Dermis blood vessel endothelial cell (primary cell): Measurements from ENCODE around the gene RPS6KA6. TPM values are rescaled to one million over a fixed set of nuclear protein-coding genes. Genes with fewer than 3 reads are reported as not detected.
A peak's percentile ranks its signal among the peaks of the same experiment; 100 is the strongest.
"Not testable (repeated sequence)": the region's sequence is repeated elsewhere in the genome, so short reads cannot be mapped to it uniquely, and the experiment has no call there.

Source experiments
- DNase-seq: peaks from one replicate; pipeline ENCODE4 v3.0.0; 2010
- total RNA-seq: library from RNA; depleted of rRNA; stranded (reverse); fragments of >200 nt; gene quantifications from 2 replicates; pipeline ENCODE4 v1.2.3, GENCODE V29; 2014

The RPS6KA6 gene
- total RNA-seq, 1 donor from 2014 or later, result 1.4 TPM

DNA sequence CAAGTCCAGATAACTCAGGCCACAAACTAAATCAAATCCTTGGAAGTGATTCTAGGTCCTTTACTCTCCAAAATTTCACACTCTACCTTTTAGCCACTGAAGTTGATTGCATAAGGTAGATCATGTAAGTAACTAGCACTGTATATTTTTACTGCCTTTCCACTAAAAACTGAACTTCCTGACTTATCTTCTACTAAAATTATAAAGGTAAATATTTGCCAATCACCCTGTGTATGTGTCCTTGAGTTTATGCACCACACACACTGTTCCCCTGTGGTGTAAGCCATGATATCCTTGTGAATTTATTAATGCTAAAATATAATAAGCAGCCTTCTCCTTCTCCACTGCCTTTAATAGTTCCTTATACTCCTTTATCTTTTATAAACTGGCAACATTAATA, 25.6 kb downstream of the RPS6KA6 start:
- DNase-seq, result no peak

DNA sequence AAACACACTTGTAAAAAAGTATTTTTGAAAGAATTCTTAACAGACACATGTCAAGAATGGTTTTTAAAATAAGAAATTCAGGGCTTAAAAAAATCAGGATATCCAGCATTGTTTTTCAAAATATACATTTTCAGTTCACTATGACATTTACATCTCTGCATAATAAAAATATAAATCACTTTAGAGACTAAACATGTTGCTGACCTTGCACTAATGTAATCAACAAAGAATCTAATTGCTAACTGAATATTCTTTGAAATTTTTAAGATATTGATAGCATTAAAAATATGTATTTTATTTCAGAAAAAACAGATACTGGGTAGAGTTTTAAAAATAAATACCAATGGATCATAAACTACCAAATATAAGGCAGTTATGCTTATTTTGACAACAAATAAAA, 26.4 kb downstream of the RPS6KA6 start:
- DNase-seq, result no peak

DNA sequence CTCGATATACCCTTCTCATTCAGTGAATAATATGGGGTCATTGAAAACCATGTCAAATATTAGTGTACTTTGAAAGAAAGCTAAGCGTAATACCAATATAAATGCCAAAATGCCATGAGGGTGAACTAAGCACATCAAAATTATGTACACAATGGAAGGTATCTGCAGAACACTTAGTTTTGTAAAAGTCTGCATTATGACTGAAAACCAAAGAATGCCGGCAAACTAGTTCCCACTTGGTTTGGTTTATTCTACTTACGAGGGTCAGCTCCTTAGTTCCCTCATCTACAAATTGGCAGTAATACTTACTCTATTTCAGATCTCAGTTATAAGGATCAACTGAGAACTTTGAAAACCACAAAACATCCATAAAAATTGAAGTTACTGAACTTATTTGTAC, 27.3 kb downstream of the RPS6KA6 start:
- DNase-seq, result no peak

DNA sequence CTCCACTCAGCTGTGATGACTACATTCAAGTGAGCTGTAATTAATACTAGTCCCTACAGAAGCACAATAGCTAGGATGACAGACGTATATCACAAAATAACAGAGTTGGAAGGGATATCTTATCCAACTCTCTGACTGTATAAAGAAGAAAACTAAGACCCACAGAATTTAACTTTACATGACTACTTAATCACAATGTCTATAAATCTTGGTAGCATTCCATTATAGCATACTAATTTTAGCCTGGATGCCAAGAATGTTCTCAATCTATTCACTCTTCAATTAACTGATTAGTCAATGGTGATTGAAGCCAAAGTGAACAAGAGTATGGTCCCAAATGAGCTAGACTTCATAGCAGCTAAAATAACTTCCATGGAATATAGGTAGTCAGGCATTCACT, 31.2 kb downstream of the RPS6KA6 start:
- no peak for DNase-seq

DNA sequence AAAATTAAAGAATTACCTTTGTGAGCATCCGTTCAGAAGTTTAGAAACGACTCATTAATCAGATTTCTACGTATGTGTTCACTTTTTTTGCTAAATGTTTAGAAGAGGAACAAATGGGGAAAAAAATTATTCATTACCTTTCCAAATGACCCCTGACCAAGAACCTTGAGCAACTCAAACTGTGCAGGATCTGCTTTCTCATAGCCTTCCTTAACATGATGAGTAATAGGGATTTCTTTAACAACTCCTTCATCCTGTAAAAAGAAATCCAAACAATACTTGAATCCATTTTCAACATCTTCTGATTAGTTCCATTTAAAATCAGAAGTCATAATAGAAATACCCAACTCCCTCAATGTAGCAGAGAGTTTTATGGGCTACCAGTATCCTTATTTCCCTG, 32.1 kb downstream of the RPS6KA6 start:
- DNase-seq, result no peak

DNA sequence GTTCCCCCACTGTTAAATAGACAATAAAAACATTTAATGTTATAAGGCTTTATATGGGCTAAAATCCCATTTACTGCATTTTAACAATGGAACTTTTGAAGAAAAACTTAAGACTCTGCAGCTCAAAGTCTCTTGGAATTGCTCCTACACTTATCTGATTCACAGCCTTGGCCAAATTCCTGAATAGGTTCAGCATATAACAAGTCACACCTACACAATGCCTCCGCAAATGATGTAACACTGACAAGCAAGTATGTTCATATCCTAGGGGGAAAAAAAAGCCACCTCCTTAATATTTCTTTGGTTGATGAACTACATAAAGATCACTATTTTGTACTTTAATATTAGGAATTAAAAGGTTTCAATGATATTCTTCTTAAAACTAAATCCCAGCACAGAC, 34.5 kb downstream of the RPS6KA6 start:
- DNase-seq, result no peak

DNA sequence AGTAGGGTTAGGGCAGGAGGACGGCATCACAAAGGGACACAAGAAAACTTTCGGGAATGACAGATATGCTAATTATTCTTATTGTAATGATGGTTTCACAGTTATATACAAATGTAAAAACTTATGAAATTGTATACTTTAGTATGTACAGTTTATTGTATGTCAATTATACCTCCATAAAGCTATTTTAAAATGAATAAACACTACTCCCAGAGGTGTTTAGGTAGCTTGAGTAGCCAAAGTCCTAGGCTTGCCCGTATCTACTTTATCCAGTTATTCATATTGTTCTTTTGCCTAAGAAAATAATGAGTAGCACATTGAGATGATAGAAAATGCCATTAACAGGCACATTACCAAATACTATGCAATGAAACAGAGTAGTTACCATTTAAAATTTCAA, 43.0 kb downstream of the RPS6KA6 start:
- no peak for DNase-seq

DNA sequence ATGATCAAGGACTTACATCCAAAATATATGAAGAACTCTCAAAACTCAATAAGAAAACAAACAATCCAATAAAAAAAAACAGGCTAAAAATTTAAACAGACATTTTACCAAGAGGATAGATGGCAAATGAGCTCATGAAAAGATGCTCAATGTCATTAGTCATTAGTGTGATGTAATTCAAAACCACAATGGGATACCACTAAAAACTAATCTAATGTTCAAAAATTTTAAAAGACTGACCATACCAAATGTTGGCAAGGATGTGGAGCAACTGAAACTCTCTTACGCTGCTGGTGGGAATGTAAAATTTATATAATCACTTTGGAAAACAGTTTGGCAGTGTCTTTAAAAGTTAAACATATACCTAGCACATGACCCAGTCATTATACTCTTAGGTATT, 43.7 kb downstream of the RPS6KA6 start:
- no peak for DNase-seq

DNA sequence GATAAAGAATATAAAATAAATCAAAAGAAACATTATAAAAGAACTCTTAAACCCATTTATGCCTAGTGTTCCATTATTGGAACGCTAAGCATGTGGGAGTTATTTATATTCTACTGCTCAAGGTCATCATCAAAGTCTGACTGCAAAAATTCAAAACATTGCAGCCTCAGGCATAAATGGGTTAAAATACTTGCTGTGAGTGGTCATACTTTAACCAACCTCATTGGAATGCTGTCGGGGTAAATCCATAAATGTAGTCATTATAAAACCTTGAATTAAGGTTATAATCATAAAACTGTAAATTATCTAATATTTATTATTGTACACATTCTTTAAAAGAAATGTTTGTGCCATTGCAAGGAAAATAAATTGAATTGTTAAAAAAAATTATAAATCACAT, 55.0 kb downstream of the RPS6KA6 start:
- DNase-seq, result no peak

DNA sequence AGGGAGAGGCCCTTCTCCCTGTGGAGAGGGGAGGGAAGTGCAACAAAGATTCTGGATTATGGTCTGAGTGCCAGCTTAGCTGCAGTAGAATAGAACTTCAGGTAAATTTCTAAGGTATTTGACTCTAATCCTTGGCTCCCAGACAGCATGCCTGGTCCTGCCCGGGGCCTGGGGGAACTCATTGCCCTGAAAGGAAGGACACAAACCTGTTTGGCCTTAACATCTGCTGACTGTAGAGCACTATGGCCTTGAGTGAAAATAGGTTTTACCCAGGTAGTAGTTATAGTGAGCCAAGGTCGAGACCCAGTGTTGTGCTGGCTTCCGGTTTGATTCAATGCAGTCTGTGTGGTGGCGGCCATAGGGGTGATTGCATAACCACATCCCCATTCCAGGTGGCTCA, 64.4 kb downstream of the RPS6KA6 start:
- DNase-seq, result no peak

DNA sequence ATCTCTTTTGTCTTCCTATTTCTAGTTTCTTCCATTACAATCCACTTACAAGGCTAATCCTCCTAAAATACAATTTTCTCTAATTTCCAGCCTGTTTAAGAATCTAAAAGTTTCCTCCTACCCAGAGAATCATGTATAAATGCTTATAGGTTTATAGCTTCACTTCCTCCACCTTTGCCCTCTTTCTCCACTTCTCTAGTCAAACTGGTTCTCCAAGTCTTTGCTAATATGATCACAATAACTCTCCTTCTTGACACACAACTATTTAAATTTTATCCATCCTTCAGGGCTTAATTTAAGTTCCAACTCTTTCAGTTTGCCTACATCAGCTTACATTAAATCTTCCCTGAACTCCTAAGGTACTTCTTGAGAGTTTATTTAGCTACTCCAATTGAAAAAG, 69.2 kb downstream of the RPS6KA6 start:
- no peak for DNase-seq

DNA sequence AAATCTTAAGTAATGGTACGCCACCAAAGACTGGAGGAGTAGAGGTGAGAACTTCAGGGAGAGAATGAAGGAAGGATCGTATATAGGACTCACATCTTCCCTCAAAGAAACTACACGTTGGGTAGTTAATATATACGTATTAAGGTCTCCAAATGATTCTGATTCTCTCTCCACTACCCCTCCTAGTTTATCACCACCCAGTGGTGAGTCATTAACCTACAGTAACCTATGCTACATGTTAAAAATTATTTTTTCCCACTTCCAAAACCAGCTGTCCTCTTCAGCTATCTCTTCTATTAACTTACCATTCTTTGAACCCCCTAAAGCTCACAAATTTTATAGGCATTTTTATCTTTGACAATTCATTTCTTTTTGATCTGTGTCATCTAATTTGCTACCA, 69.7 kb downstream of the RPS6KA6 start:
- no peak for DNase-seq

DNA sequence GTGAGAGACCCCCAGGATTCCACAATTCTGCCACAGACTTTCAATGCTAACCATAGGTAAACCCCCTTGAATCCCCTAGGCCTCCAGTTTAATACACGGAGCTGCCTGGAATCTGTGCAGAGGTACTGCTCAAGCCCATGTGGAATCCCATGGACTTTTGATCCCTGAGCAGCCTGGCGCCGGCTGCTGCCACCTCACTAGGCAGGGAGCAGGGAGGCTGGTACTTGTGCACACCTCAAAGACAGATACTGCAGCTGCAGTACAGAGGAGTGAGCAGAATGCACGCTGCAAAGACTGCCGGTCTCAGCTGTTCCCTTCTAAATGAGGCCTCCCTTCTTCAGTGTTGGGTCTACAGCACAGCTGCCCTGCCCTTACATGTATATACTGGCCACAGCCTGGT, 79.4 kb downstream of the RPS6KA6 start:
- DNase-seq, result no peak

DNA sequence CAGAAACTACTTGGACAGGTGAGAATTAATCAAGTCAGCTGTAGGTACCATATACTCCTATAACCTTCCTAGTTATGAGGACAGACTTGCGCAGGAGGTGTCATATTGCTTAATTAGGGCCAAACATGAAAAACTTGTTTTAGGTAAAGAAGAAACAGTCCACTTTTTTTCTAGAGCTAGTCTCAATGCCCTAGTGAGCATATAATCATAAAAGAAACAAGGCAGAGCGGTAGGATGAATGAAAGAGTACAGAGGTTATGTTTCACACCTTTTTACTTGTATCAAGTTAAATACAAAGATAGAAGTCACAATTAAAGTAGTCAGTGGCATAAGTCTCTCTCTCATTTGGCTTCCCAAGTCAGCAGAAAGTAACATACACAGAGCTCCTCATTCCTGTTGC, 88.9 kb downstream of the RPS6KA6 start:
- no peak for DNase-seq

DNA sequence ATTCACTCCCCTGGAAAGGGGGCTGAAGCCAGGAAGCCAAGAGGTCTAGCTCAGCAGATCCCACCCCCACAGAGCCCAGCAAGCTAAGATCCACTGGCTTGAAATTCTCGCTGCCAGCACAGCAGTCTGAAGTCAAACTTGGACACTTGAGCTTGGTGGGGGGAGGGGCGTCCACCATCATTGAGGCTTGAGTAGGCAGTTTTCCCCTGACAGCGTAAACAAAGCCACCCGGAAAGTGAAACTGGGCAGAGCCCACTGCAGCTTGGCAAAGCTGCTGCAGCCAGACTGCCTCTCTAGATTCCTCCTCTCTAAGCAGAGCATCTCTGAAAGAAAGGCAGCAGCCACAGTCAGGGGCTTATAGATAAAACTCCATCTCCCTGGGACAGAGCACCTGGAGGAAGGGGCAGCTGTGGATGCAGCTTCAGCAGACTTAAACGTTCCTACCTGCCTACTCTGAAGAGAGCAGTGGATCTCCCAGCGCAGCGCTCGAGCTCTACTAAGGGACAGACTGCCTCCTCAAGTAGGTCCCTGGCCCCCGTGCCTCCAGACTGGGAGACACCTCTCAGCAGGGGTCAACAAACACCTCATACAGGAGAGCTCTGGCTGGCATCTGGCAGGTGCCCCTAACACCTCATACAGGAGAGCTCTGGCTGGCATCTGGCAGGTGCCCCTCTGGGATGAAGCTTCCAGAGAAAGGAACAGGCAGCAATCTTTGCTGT, 108.4 kb downstream of the RPS6KA6 start:
- DNase-seq, result not testable (repeated sequence)

DNA sequence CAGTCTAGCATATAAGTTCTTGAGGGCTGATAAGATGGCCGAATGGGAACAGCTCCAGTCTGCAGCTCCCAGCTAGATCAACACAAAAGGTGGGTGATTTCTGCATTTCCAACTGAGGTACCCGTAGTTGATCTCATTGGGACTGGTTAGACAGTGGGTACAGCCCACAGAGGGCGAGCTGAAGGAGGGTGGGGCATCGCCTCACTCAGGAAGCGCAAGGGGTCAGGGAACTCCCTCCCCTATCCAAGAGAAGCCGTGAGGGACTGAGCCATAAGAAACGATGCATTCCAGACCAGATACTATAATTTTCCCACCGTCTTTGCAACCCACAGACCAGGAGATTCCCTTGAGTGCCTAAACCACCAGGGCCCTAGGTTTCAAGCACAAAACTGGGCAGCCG, 109.0 kb downstream of the RPS6KA6 start:
- no peak for DNase-seq

DNA sequence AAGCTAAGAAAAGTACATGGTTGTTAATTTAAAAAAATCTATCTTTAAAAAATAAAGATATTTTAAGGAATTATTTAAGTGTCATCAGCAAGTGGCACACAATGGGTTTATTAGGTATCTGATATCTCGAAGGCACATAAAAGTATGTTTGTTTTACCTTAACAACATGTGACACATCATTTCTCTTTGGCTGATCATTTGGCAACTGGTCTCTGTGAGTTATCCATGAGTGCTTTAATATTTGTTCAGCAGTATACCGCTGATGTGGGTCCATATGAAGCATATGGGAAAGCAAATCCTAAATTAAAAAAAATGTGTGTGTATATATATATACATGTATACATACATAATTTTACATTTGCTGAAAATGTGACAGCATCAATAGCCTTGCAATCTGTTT, 123.2 kb downstream of the RPS6KA6 start:
- no peak for DNase-seq

DNA sequence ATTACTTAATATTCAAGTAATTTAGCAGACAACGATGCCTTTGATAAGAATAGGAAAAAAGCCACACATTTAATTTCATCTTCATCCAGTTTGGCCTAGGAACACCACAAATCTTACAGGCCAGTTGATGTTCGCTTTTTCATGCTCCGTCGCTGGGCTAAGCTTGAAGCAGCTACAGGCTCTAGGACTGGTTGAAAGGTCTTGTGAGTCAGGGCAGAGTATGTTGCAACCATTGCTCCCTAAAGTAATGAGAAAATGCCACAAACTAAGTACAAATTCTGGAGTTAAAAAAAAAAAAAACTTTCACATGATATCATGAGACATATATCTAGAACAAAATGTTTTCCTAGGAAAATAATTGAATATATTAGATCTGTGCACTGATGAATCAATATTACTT, 123.8 kb downstream of the RPS6KA6 start:
- no peak for DNase-seq

DNA sequence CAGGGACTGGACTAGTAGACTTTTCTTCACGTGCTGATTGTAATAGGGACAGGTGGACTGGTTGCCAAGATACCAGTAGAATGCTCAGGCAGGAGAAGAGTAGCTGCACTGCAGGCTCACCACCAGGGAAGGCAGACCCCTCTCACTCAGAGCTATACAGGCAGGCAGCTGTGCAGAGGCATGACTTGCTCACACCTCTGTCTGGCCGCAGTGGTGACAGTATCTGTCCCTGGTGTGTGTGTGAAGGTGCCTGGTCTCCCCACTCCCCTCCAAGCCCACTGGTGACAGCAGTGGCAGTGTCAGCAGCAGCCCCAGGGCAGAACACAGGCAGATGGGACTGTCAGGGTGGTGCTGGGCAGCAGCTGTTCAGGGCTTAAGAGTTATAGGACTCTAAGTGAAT, 140.7 kb downstream of the RPS6KA6 start:
- no peak for DNase-seq

DNA sequence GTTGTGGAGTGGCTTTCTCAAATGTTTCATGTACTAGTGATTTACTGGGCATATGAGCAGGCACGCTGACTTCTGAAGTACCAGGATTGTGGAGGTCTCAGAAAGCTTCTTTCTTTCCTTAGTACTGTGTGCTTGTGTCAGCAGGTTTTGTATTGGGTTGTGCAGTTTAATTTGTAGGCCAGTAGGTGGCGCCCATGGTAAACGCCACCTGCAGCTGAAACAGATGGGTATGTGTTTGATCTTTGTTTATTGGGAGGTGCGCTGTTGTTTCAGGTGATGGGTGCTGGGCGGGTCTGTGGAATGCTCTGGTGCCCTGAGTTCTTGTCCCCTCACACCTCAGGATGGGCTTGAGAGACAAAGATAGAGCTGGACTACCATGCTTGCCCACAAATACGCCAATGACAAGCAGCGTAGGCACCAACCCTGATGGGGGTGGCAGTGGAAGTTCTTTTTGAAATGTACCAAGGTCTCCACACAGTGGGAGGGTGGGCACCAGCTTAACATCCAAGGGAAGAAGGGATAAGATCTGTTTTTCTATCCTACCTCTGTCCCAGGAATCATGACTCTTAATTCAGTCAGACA, 141.5 kb downstream of the RPS6KA6 start:
- DNase-seq, result peak; percentile 46

DNA sequence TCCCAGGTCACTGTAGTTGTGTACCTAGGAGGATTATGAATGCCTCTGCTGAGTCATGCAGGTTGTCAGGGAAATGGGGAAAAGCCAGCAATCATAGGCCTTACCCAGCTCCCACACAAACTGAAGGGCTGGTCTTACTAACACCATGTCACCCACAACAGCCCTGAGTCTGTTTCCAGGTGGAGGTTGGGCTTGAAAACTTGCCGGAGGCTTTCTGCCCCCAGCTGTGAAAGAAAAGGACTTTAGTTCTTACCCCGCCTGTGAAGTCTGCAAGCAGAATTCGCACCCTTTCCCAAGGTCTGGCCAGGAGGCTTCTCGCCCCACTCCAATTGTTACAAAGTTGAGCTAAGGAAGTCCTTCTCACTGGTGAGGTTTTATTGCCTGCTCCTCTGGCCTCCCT, 143.9 kb downstream of the RPS6KA6 start:
- no peak for DNase-seq
